A549 (cell line): ENCODE measurements around the gene PDE6G.

Experiments used
- JUNB ChIP-seq: fragments of >200 bp; sonication (Bioruptor Twin); formaldehyde crosslinking; IDR thresholded peaks from 2 replicates; pipeline ENCODE4 v1.6.1; 2016
- KDM1A ChIP-seq: fragments of 200-600 bp; sonication (generic); IDR thresholded peaks from 2 replicates; pipeline ENCODE4 v1.6.1; 2016; ENCODE audit warnings: low read depth, mild to moderate bottlenecking
- POLR2A ChIP-seq: IDR thresholded peaks from 2 replicates; pipeline ENCODE4 v1.6.1; 2012; ENCODE audit warnings: mild to moderate bottlenecking, low read length
- RCOR1 ChIP-seq: fragments of 150-350 bp; IDR thresholded peaks from 2 replicates; pipeline ENCODE4 v1.6.1; 2014; ENCODE audit warnings: antibody characterized with exemption, low read length, low read depth

DNA sequence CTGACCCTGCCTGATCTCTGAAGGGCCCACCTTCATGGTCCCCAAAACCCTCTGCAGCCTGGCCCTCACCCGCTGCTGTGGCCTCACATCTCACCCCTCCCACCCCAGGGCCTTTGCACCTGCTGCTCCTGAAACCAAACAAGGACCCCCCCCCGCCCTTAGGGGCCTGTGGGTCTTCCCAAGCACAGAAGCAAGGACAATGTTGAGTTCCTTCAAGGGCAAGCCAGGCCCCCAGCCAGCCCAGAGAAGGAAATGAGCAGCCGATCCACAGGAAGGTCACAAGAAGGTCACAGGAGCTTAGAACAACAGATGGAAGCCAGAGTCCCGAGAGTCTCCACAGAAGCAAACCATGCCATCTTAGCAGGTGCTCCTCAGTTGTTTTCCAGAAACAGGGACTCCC lies 493 bp upstream of the PDE6G start:
- TF ChIP-seq KDM1A (no peak), POLR2A (no peak), RCOR1 (no peak), JUNB (no peak)
